Stimulated activated CD8-positive, alpha-beta memory T cell treated with anti-CD3 and anti-CD28 coated beads, Interleukin-4, amount 100 ng/mL, for 1 hour (primary cell): ENCODE results near the gene ZNF777.

Experiments
- DNase-seq, 2 donors: peaks; one replicate each; pipeline ENCODE4 v3.0.0-alpha.2; 2020; ENCODE audit warnings: low read depth in 2 of 2, low spot score in 1 of 2

ZNF777 gene

DNA sequence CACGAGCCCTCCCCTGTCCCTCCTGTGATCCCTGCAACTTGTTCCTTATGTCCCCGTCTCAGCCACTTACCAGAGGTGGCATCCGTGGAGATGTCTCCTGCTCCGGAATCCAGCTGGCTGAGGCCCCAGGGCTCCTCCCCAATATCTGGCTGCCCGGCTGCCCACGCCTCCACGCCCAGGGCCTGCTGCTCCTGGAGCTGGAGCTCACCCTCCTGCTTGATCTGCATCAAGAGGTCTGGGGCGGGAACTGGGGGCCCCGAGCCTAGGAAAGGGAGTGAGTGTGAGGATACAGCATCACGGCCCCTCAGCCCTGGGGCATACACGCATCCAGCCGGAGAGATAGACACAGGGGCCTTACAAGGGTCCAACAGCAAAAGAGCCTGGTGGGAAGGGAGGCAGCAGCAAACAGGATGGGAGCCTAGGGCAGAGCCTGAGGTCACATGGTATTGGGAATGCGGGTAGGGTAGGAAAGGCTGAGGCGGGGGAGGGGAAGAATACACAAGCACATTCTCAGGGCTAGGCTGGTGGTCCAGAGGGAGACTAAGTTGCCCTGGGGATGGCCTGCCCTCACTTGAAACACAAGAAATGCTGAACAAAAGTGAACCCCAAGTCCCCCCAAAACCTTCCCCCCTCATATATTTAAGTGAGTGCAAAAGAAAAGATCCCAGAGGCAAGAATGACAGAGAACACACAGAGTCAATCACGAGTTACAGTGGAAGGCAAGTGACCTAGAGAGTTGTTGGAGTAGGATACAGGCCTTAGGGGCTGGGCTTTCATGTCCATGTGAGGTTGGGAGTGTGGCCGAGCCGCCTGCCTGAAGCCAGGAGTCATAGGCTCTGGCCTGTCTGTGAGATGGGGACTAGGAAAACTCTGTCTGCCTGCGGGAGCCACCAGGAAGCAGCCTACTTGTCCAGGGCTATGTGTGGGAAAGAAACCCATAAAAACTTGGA, 16.9 kb upstream of the ZNF777 start:
- DNase-seq: no peak

DNA sequence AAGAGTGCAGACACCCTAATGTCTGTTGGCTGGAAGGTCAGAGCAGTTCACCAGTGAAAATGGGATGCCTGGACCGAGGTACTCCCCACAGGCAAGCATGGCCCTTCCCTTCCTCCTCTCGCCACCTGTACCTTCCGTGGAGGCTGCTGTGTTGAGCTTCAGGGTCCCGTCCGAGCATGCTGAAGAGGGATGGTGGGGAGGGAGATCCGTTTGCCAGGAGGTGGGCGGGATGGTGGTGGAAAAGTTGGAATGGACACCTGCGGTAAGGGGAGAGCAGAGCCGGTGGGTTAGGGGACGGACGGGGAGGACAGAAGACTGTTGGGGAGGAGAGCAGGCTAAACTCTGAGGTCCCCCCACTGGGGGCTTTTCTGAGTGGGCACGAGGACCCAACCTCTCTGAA, 15.9 kb upstream of the ZNF777 start:
- no peak for DNase-seq

DNA sequence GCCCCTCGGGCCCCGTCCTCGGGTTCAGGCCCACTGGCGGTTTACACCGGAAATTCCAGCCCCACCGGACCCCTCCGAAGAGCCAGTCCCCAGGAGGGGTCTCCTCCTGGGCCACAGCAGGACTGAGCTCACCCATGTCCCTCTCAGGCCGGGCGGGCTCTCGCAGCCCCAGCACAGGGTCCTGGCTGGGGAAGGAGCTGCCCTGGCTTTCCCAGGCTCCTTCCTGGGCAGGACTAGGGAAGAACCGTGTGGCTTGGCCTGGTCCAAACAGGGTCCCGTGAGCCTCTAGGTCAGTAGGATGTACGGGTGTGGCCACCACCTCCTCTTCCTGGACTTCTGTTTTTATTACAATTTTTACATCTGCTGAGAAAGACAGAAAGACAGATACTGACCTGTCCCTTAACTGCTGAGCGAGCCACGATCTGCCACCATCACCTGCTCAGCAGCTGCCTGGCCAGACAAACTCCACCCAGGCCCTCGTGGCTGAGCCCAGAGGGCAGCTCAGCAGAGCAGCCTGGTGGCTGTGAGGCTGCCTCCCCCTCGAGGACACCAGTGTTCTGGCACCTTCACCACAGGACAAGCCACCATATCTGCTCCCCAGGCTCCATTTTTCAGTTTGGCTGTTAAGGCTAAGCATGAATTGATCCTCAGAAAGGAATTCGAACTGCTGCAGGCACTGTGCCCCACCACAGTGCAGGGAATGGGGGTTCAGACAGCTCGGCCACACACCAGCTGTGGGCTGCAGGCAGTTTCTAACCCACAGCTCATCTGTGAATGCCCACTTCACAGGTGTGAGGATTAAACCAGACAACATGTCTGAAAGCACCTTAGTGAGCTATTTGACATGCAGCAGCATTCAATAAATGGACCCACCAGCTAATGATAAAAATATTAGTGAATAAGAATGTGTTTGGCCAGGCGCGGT, 14.5 kb upstream of the ZNF777 start:
- no peak for DNase-seq

DNA sequence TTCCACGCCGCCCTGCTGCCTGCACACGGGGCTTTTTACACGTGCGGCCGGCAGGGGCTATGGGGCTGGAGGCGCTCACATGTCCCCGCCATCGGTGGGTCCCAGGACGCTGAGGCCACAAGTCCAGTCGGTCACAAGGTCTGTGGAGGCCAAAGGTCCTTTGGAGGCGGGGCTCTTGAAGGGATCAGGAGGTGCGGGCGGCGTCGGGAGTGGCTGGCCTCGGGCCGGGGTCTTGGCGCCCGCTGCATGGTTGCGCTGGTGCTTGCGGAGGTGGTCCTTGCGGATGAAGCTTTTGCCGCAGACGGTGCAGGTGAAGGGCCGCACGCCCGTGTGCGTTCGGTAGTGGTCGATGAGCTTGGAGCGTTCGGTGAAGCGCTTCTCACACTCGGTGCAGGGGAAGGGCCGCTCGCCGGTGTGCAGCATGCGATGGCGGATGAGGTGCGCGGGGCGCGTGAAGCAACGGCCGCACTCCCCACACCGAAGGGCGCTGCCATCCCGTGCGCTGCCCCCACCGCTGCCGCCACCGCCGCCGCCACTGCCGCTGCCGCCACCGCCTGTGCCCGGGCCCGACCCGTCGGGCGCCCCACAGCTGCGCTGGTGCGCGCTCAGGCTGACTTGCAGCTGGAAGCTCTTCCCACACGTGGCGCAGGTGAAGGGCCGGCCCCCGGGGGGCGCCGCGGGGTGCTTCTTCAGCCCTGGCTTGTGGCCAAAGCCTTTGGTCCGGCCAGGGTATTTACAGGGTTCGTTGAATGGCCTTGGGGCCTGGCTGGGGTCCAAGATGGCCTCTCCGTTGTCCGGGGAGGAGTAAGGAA, 13.7 kb upstream of the ZNF777 start:
- DNase-seq: no peak

GRCh38 chr7:149473251-149473650, 12.4 kb upstream of the ZNF777 start:
- DNase-seq: no peak

DNA sequence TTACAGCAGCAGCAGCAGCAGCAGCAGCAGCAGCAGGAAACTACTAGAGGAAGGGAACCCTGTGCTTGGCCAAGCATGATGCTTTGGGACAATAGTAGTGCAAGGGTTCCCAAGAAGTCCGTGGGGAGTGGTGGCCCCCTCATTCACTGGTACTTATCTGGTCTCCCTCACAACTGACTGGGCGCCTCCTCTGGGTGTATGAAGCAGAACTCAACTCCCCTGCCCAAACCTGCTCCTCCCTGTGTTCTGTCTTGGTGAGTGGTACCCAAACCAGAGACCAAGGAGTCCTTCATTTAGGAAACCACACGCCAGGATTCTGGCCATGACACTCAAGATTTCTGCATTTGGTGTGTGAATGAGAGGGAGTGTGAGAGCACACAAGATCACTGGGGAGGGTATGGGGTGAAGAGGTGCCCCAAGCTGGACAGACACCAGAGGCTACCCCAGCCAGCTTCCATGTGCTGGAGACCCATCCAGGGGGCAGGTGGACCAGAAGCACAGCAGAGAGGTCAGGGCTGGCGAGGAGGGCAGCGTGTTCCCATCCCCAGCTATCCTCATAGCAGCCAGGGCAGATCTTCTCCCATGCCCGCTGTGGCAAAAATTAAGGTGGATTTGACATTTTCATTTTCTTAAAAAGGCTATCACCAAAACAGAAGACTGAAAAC, 10.6 kb upstream of the ZNF777 start:
- no peak for DNase-seq

- no peak for DNase-seq
Measured at GRCh38 chr7:149469806-149470205, 8.9 kb upstream of the ZNF777 start.

GRCh38 chr7:149468208-149468607, 7.3 kb upstream of the ZNF777 start:
- DNase-seq: no peak

- DNase-seq: no peak
Measured at GRCh38 chr7:149467321-149467859, 6.5 kb upstream of the ZNF777 start.

DNA sequence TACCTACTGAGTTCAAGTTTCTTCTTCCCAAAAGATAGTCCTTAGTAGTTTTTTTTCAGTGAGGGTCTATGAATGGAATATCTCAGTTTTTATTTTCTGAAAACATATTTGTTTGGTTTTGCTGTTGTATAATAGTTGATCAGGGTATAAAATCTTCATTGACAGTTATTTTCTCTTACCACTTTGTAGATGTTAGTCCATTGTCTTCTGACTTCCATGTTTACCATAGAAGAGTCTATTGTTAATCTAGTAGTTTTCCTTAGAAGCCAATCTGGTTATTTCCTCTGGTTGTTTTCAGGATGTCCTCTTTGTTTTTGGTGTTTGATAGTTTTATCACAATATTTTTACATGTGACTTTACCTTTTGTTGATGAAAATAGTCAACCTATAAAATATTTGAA, 5.5 kb upstream of the ZNF777 start:
- no peak for DNase-seq

DNA sequence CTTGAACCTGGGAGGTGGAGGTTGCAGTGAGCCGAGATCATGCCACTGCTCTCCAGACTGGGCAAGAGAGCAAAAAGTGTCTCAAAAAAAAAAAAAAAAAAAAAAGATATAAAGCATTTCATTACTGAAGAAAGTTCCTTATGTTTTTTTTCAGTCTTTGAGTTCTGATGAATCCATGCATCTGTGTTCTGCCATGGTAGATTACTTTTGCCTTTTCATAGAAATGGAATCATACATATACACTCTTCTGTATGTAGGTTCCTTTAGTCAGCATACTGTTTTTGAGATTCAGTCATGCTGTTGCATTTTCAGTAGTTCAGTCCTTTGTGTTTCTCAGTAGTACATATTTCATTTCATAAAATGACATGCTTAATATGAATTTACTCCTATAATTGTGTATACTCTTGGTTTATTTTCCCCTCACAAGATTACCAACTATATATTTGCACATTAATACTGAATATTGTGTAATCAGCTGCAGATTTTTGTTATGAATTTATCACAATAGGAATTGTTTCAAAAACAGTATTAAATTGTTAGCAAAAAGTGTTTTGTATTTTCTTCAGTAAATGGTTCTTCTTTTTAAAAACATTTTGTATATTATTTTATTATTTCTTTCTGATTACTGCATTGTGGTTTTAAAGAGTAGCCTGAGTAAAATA, 2.8 kb upstream of the ZNF777 start:
- DNase-seq: no peak

DNA sequence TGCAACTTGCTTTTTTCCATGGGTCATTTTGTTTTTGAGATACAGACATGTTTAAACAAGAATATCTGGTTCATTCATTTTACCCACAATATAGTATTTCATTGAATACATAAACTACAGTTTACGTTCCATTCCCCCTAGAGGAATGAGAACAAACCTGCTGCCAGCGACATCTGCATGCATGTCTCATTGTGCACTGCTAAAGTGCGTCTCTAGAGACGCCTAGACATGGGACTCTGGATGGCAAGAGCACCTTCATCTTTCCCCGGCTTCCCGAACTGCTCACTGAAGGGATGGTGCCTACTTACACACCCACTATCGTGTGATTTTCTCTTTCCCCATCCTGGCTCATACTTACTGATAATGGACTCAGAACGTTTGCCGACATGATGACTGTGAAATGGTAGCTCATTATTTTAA, 1.2 kb upstream of the ZNF777 start:
- no peak for DNase-seq

GRCh38 chr7:149459540-149460452, 1.1 kb downstream of the ZNF777 start:
- DNase-seq: no peak

DNA sequence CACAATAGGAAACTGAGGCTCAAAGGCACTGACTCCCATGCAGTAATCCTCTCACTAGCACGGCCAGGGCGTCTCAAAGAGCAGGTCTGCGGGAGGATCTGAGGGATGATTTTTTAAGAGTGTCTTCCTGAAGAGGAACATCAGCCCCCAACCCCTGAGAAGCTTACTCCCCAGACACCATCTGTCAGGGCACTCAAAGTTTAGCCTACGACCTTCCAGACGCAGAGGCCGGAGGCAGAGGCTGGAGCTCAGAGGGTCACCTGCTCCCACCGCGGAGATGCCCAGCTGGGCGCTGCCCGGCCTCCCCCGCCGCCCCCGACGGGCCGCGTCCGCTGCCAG, 1.7 kb downstream of the ZNF777 start:
- no peak for DNase-seq

GRCh38 chr7:149458235-149458634, 2.6 kb downstream of the ZNF777 start:
- DNase-seq: no peak

DNA sequence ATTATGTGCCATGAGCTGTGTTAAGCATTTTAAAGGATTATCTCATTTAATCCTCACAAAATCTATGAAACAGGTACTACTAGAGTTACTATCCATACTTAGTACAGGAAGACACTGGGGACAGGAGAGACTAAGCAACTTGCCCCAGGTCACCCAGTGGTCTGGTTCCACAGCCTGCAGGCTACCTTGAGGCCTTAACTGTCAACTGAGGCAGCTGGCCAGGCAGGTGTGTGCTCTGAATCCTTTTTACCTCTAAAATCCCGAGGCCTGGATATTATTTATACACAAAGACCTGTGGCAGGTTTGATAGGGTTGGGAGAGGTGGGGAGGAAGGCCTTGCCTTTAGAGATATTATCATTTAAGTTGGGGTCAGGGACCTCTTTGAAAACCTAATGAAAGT, 3.1 kb downstream of the ZNF777 start:
- DNase-seq: no peak

DNA sequence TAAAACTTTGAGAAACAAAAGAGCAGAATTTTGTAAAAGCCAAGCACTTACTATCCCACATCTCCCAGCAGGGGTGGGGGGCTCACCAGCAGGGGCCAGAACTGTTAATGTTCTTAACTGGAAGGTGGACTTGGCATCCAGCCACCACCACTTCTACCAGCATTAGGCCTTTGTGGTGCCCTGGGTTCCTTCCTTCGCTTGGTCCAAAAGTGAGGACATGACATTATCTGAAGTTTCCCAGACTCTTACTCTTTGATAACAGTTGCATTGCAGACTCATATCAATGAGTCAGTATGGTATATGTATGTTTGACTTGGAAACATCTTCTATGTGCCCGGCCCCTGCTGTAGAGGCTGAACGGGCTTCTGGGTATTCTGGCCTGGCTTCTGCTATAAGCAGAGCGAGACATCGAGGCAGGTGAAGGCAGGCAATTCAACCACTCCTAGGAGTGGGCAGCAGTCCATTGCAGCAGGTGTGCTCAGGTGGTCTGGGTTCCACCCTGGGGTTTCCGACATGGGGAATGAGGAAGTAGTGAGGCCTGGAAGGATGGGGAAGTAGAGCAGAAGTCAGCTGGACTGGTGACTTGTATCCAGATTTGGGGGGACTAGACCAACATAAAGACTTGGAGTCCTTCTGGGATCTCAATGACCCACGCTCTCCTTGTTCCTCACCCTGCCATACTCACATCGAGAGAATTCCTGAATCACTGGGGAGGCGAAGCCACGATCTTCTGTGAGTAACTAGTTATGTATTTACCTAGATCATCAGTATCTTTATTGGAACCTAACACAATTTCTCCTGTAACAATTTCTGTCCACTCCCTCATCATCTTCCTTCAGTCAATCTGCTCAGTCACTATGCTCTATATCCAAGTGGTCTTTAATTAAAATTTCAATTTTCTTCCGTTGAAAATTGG, 4.1 kb downstream of the ZNF777 start:
- no peak for DNase-seq
